ENCODE results near the gene MUC5B.

MUC5B gene

DNA sequence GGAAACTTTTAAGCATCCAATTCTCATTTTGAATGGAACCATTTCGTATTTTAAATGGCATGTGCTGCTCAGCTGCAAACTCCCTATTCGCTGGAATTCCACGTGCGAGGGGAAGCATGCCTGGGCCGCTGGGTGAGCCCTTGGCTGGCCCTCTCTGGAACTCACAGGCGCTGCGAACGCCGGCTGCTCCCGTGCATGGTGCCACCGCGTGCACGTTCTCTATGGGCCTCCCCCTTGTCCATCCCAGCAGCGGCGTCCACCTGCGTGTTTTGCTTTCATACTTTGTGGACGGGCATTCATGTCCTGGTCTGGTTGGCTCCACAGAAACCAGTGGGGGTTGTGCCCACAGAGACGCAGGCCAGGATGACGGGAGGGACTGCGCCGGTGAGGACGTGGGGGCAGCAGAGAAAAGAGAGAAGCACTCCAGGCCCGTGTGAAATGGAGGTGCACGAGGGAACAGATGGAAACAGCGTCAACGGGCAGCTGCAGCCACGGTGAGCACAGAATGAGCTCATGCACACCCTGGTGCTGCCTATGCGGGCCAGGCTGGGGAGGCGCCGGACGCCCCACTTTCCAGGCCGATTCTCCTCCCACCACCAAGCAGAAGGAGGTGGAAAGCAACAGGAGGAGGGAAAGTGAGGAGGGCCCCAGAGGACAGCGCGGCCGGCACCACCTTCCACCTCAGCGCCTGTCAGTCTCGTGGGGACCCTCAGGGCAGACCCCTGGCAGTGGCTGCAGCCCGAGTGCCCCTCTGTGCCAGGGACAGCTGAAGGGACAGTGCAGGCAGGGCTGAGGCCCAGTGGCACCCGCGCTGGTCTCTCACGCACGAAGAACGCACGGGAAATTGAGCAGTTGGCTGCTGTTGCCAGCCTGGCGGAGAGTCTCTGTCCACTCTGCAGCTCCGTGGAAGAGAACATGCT lies 57.5 kb downstream of the MUC5B start:
- Mint-ChIP-seq H3K4me3 (no peak overlapping the region), H3K36me3 (peaks cover 2% of the 10 kb centered on the region), H3K27ac (no peak overlapping the region), H3K9me3 (no peaks in the 10 kb centered on the region), H3K27me3 (no peaks in the 10 kb centered on the region), H3K4me1 (no peaks in the 10 kb centered on the region)

DNA sequence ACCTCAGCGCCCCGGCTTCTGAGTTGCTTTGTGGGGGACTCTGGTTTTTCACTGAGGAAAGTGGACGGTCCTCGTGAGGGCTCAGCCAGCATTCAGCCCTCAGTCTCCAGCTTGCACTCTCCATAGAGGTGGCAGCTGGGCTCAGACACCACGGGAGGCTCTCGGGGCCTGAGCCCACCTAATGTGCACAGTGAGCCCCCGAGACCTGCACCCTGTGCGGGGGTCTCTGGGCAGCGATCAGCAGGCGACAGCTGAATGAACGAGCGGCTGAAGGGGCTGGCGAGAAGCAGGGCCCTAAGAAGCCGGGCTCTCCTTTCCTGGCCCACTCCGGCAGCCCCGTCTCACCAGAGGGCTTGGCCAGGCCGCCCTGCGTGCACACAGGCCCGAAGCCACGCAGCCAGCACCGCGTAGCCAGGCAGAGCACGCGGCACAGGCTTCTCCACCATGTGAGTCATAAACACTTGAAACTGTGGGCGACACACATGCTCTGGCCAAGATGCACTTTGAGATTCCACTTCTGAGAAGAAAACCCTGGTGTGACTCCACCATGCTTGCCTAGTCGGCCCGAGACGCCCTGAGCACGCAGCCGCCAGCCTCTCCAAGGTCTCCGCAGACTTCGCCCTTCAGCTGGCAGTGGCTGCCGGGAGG lies 58.6 kb downstream of the MUC5B start:
- Mint-ChIP-seq H3K9me3 (no peaks in the 10 kb centered on the region), H3K36me3 (peaks cover 1% of the 10 kb centered on the region), H3K4me1 (no peaks in the 10 kb centered on the region), H3K27ac (no peak overlapping the region), H3K27me3 (no peaks in the 10 kb centered on the region), H3K4me3 (no peak overlapping the region)

DNA sequence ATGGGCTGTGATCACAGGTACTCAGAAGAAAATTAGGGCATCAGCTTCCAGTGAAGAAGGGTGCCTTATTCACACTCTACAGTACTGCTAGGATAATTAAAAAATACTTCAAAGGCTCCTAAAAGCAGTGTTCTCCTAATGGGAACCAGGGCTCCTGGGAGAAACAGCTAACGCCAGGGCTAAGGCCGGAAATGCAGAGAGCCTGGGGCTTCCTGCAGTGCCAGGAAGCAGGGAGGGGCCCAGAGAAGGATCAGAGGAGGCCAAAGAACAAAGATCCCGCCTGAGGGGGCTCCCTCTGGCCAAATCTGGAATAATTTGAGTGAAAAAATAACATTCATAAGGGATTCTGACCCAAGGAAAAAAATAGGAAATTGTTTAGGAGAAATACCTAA lies 59.1 kb downstream of the MUC5B start:
- no peak overlapping the region for H3K4me3 Mint-ChIP-seq
- no peak overlapping the region for H3K27ac Mint-ChIP-seq
- H3K4me1 Mint-ChIP-seq, result no peaks in the 10 kb centered on the region
- no peaks in the 10 kb centered on the region for H3K27me3 Mint-ChIP-seq
- H3K9me3 Mint-ChIP-seq, result no peaks in the 10 kb centered on the region
- H3K36me3 Mint-ChIP-seq, result no peaks in the 10 kb centered on the region

DNA sequence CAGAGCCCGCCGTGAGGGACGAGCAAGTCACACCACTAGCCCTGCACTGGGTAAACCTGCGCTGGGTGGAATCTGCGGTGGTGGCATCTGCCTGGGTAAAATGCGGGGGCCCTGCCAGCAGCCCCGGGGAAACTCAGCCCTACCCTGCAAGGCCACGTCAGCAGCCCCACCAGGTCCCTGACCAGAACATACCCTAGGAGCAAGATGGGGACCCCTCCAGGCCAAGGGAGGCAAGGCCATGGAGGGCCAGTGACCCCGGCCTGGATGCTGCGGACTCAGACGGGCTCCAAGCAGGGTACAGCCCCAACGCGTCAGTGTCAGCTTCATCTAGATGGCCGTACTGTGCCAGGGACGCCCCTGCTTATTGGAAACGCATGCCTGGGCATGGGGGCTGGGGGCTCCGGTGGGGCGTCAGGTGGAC lies 60.2 kb downstream of the MUC5B start:
- no peak overlapping the region for H3K27ac Mint-ChIP-seq
- no peaks in the 10 kb centered on the region for H3K9me3 Mint-ChIP-seq
- H3K27me3 Mint-ChIP-seq, result no peaks in the 10 kb centered on the region
- H3K36me3 Mint-ChIP-seq, result no peaks in the 10 kb centered on the region
- no peaks in the 10 kb centered on the region for H3K4me1 Mint-ChIP-seq
- no peak overlapping the region for H3K4me3 Mint-ChIP-seq

DNA sequence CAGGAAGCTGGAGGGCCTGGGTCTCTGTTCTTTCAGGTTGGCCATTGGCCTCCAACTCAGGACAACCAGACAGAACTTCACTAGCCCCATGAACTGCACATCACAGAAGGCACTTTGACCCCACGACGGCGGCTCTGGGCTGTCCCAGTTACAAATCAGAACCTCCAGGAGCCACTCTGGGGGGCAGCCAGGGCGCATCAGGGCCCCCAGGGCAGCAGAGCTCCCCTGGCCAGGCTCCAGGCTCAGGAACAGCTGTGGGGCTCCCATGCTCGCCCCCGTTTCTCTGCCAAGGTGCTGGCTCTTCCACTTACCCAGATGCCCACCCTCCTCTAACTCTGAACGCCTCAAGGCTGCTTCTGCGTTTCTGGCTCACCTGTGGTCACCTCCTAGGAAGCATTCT lies 61.0 kb downstream of the MUC5B start:
- no peaks in the 10 kb centered on the region for H3K36me3 Mint-ChIP-seq
- no peak overlapping the region for H3K4me3 Mint-ChIP-seq
- no peaks in the 10 kb centered on the region for H3K27me3 Mint-ChIP-seq
- no peak overlapping the region for H3K27ac Mint-ChIP-seq
- H3K4me1 Mint-ChIP-seq, result no peaks in the 10 kb centered on the region
- no peaks in the 10 kb centered on the region for H3K9me3 Mint-ChIP-seq

DNA sequence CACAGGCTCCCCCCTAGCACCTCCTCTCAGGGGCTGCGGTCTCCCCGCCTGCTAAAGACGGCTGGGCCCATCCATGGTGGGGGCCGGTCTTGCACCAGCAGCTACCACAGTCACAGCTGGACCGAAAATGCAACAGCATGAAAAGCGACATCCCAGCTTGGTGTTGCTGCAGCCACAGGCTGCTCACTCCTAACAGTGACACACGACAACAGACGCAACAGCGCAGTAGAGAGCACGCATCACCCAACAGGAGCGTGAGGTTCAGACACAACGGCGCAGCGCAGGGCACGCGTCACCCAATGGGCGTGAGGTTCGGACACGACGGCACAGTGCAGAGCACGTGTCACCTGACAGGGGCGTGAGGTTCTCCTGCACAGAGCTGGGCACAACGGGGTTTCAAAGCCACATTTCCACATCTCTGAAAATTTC lies 62.5 kb downstream of the MUC5B start:
- Mint-ChIP-seq H3K27ac (no peak overlapping the region), H3K36me3 (no peaks in the 10 kb centered on the region), H3K4me1 (no peaks in the 10 kb centered on the region), H3K4me3 (no peak overlapping the region), H3K9me3 (no peaks in the 10 kb centered on the region), H3K27me3 (no peaks in the 10 kb centered on the region)

DNA sequence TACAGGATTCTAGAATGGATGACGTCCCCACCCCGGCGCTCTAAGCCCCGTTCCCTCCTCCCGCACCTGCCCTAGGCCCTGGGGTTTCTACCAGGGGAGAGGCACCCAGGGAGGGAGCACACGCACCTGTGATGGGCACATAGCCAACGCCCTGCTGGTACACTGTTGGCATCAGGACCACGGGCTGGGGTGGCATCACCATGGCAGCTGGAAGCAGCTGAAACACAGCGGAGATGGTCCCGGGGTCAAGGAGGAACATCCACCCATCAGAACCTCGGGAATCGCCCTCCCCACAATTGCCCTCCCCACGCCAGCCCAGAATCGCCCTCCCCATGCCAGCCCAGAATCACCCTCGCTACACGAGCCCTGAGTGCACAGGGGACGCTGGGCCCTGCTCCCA lies 63.0 kb downstream of the MUC5B start:
- Mint-ChIP-seq H3K27ac (no peak overlapping the region), H3K4me1 (no peaks in the 10 kb centered on the region), H3K9me3 (no peaks in the 10 kb centered on the region), H3K27me3 (no peaks in the 10 kb centered on the region), H3K36me3 (no peaks in the 10 kb centered on the region), H3K4me3 (no peak overlapping the region)

DNA sequence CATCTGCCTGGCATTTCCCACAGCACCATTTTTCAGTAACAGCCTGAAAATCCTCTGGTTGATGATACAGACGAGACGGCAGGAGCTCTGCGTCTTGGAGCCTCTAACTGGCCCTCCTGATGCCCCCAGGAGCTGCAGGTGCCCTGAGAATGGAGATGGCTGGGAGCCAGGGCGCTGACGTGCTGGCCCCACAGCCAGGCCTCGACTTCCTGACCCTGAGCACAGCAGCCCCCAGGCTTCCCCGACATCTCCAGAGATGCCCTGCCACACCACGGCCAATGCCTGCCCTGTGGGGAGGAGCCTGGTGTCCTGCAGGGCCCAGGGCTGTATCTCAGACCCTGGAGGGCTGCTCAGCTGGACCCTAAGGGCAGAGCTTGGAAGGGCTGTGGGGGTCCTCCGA lies 65.1 kb downstream of the MUC5B start:
- Mint-ChIP-seq H3K36me3 (peaks cover 4% of the 10 kb centered on the region), H3K4me3 (no peak overlapping the region), H3K27ac (no peak overlapping the region), H3K9me3 (no peaks in the 10 kb centered on the region), H3K4me1 (no peaks in the 10 kb centered on the region), H3K27me3 (no peaks in the 10 kb centered on the region)

DNA sequence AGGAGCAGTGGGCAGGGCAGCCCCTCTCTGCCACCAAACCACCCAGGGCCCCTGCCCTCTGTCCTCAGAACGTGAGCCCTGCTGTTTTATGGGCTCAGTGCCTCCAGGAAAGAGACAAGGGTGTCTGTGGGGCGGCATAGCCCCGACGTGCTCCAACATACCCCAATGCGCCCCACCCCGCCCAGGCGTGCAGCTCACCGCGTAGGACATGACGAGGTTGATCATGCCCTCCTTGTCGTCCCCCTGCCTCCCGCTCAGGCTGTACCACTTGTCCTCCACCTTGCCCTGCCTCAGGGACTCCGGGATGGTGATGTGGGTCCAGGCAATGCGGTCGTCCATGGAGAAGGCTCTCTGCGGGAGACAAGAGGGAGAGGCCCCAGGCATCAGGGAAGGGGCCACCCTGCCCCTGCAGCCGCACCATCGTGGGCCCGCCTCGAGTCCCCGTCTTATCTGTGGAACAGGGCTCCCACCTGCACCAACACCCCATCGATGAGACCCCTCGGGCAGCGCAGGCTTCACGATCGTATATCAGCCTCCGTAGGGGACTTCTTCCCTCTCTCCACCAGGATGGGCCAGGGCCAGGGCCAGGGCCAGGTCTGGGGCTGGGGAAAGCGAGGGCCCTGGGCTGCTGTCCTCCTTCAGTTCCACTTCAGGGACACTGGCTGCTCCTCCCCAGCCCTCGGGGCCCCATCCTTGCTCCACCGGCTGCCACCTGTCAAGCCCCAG lies 65.7 kb downstream of the MUC5B start:
- H3K36me3 Mint-ChIP-seq, result peaks cover 4% of the 10 kb centered on the region
- H3K27me3 Mint-ChIP-seq, result no peaks in the 10 kb centered on the region
- H3K4me3 Mint-ChIP-seq, result no peak overlapping the region
- no peak overlapping the region for H3K27ac Mint-ChIP-seq
- H3K4me1 Mint-ChIP-seq, result no peaks in the 10 kb centered on the region
- no peaks in the 10 kb centered on the region for H3K9me3 Mint-ChIP-seq

DNA sequence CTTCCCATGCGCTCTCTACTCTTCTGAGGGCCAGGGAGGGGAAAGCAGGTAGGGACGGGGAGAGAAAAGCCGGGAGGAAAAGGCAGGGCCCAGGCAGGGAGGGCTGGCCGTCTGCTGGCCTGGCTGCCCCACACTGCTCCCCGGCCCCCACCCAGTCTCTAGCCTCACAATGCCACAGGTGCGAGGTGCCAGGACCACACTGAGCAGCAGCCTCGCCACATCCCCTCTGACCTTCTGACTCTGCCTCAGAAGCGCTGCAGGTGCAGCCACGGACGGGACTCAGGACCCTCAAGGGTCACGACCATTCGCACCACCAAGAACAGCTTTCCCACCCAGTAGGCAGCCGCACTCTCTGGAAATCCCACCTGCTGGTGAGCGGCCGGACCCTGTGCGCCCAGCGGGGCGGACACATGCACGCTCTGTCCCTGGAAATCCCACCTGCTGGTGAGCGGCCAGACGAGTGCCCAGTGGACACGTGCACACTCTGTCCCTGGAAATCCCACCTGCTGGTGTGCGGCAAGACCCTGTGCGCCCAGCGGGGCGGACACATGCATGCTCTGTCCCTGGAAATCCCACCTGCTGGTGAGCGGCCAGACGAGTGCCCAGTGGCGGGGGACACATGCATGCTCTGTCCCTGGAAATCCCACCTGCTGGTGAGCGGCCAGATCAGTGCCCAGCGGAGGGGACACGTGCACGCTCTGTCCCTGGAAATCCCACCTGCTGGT lies 66.5 kb downstream of the MUC5B start:
- Mint-ChIP-seq H3K27me3 (no peaks in the 10 kb centered on the region), H3K36me3 (peaks cover 4% of the 10 kb centered on the region), H3K4me1 (no peaks in the 10 kb centered on the region), H3K4me3 (no peak overlapping the region), H3K27ac (no peak overlapping the region), H3K9me3 (no peaks in the 10 kb centered on the region)

DNA sequence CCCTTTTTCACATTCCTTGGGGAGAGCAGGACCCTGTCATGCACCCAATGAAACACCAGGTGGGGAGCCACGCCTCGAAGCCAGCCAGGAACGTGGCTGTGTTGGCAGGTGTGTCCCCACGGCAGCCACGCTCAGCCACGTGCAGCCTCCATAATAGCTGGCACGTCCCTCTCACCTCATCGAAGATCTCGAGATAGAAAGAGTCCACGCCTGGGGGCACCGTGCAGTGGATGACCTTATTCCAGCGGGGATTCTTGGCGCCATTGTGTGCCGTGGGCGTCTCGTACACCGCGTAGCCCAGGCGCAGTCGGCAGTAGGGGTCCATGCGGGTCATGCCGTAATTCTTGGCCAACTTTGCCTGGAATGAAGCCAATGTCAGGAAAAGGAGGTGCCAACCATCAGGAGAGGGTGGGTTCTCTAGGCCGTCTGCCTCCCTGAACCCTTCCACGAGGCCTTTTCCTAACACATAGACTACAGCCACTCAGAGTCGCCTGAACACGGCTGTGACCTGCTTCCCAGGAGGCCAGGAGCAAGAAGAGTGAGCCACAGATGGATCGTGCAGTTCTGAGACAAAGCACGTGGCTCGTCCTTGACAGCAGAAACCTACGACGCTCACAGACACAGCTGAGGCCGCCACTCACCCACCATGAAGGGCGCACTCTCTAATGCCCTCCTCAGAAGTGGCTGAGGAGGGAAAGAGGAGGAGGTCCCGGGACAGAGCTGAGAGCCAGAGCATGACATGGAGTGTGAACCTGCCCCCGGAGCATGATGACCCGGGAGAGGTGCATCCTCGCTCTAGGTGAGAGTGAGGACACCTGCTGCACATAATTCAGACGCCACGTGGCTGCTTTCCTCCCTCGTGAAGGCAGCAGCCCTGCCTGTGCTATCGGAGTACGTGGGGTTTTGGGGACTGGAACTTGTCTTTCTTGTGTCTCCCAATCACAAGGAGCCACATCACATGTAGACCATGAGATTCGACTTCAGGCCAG lies 67.5 kb downstream of the MUC5B start:
- Mint-ChIP-seq H3K27me3 (no peaks in the 10 kb centered on the region), H3K27ac (no peak overlapping the region), H3K36me3 (peaks cover 6% of the 10 kb centered on the region), H3K4me3 (no peak overlapping the region), H3K9me3 (no peaks in the 10 kb centered on the region), H3K4me1 (no peaks in the 10 kb centered on the region)

DNA sequence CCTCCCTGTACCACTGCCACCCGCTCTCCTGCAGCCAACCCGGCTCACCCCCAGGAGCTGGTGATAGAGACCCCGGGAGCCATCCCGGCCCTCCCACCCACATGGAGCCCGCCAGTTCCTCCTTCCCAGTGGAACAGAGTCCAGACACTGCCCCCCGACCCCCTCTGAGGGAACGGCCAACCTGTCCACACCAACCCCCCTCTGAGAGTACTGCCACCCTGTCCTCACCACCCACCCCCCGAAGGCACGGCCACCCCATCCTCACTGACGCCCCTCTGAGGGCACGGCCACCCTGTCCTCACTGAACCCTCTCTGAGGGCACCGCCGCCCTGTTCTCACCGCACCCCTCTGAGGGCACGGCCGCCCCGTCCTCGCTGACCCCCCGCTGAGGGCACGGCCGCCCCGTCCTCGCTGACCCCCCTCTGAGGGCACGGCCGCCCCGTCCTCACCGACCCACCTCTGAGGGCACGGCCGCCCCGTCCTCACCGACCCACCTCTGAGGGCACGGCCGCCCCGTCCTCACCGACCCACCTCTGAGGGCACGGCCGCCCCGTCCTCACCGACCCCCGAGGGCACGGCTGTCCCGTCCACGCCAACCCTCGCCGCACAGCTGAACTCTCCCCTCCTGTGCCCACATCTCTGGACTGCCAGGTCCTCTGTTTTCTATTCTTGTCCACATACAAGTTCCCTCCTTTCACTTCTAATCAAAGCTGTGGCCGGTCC lies 68.6 kb downstream of the MUC5B start:
- Mint-ChIP-seq H3K9me3 (no peaks in the 10 kb centered on the region), H3K27me3 (no peaks in the 10 kb centered on the region), H3K4me1 (no peaks in the 10 kb centered on the region), H3K27ac (no peak overlapping the region), H3K4me3 (no peak overlapping the region), H3K36me3 (peaks cover 6% of the 10 kb centered on the region)

DNA sequence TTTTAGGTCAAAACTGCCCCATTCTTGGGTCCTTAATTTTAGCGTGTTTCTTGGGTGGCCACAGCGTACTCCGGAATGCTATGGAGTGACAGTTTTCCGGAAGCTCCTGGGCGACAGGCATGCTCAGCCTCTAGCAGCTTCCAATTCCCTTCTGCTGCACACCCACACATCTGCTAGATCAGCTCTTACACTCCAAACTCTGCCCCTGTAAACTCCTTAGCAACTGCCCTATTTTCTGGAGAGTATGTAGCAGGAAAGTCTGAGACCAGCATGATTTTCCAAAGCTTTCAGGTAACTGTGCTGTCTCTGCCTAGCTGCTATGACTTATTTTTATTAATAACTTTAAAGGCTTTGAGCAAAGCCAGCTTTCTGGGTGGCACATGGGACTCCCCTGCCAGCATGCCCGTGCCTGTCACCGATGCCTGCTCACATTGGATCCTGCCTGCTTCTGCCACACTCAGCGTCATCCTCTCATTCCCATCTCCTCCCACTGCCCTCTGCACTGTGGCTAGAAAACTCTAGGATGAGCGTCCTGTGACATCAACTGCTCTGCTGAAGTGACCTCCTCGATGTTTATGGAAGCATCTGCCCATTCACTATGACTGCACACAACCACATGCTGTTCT lies 69.3 kb downstream of the MUC5B start:
- no peak overlapping the region for H3K27ac Mint-ChIP-seq
- no peak overlapping the region for H3K4me3 Mint-ChIP-seq

More for the DNA sequence above, 69.3 kb downstream of the MUC5B start:
- no peaks in the 10 kb centered on the region for H3K9me3 Mint-ChIP-seq
- peaks cover 6% of the 10 kb centered on the region for H3K36me3 Mint-ChIP-seq
- no peaks in the 10 kb centered on the region for H3K27me3 Mint-ChIP-seq
- no peaks in the 10 kb centered on the region for H3K4me1 Mint-ChIP-seq

All from activated naive CD4-positive, alpha-beta T cell treated with anti-CD3 and anti-CD28 coated beads, Interleukin-2, amount 50 U/mL, for 24 hours (primary cell).